ENCODE results near the gene SPATA45.
"Not testable (repeated sequence)": the region's sequence is repeated elsewhere in the genome, so short reads cannot be mapped to it uniquely, and the experiment has no call there.

The SPATA45 gene

GRCh38 chr1:212847549-212847948 is at the start of gene SPATA45:
SPATA45 (minus strand) TSS chr1:212847649; CDS start chr1:212836149, 11,500 bp downstream.
- DNase-seq (ENCODE audit: low read depth) = no peak

- DNase-seq (ENCODE audit: low read depth) = no peak
Observed at GRCh38 chr1:212892108-212892507, 44.7 kb upstream of the SPATA45 start.

DNA sequence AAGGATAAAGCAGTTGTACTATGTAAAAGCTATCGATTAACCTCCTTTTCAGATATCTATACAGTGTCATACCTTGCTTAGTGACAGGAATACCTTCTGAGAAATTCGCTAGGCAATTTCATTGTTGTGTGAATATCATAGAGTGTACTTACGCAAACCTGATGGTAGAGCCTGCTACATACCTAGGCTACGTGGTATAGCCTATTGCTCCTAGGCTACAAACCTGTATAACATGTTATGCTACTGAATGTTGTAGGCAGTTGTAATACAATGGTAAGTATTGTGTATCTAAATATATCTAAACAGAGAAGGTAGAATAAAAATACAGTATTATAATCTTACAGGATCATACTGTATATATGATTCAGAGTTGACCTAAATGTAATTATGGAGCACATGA is 37.1 kb upstream of the SPATA45 start:
- DNase-seq (ENCODE audit: low read depth) = no peak

DNA sequence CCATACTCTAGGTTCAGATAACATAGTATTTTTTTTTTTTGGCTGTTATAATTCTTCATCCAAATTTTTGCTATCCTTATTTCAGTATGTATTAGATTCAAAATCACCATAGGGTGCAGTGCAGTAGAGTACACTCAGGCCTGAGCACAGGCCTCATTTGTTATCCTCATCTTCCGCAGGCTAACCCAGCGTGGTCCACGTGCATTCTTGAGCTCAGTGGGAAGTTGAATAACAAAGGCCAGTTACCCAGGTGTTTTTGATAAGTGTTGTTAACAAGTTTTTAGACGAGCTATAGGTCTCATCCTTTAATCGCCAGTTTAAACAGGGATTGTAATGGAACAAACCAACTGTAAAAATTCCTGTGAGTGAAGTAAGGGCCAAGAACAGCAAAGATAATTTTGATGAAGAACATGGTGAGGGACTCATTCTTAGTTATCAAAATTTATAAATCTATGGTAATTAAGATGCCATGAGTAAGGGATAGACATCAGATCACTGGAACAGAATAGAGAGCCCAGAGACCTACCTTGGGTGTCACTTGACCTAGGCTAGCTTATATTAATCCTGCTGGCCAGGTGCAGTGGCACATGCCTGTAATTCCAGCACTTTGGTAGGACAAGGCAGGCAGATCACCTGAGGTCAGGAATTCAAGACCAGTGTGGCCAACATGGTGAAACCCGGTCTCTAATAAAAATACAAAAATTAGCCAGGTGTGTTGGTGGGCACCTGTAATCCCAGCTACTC is 32.7 kb upstream of the SPATA45 start:
- DNase-seq (ENCODE audit: low read depth) = no peak

- no peak for DNase-seq (ENCODE audit: low read depth)
Observed at GRCh38 chr1:212878418-212878817, 31.0 kb upstream of the SPATA45 start.

- DNase-seq (ENCODE audit: low read depth) = no peak
Observed at GRCh38 chr1:212873518-212873917, 26.1 kb upstream of the SPATA45 start.

GRCh38 chr1:212871976-212872375 is 24.5 kb upstream of the SPATA45 start:
- no peak for DNase-seq (ENCODE audit: low read depth)

- DNase-seq (ENCODE audit: low read depth) = no peak
Observed at GRCh38 chr1:212867192-212867591, 19.7 kb upstream of the SPATA45 start.

GRCh38 chr1:212864201-212864600 is 16.8 kb upstream of the SPATA45 start:
- no peak for DNase-seq (ENCODE audit: low read depth)

GRCh38 chr1:212863345-212863744 is 15.9 kb upstream of the SPATA45 start:
- DNase-seq (ENCODE audit: low read depth) = not testable (repeated sequence)

- no peak for DNase-seq (ENCODE audit: low read depth)
Observed at GRCh38 chr1:212862111-212862690, 14.8 kb upstream of the SPATA45 start.

DNA sequence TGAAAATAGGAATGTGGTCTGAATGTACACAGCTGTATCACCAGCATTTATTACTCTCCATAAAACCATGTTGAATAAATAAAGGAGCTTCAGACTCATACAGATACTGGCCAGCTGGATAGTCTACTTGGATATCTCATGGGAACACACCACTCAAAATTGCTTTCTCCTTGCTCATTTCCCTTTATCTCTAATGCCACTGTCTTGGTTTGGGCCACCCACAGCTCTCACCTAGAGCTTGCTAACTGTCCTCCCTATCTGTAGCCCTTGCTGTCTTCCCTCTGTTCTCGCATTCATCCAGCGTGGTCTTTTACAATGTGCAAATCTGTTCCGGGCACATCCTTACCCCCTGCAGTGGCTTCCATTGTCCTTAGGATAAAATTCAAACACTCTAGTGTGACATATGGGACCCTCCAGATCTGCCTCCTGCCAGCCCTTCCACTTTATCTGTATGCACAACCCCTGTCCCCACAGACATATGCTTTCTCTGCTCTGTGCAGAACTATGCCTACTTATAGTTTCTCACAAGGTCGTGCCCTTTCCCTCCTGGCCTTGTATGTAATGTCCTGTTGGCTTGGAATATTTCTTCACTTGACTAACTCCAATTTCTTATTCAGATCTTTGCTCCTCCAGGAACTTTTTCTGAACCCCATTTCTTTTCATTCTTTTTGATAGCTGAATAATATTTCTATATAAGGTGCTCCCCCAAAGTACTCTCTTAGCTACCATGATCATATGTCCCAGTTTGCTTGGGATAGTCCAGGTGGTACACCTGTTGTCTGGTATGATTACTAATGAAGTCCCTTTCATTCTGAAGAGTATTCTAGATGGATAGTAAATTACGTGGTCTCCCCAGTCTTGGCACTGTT is 13.5 kb upstream of the SPATA45 start:
- DNase-seq (ENCODE audit: low read depth) = peak; percentile 27

DNA sequence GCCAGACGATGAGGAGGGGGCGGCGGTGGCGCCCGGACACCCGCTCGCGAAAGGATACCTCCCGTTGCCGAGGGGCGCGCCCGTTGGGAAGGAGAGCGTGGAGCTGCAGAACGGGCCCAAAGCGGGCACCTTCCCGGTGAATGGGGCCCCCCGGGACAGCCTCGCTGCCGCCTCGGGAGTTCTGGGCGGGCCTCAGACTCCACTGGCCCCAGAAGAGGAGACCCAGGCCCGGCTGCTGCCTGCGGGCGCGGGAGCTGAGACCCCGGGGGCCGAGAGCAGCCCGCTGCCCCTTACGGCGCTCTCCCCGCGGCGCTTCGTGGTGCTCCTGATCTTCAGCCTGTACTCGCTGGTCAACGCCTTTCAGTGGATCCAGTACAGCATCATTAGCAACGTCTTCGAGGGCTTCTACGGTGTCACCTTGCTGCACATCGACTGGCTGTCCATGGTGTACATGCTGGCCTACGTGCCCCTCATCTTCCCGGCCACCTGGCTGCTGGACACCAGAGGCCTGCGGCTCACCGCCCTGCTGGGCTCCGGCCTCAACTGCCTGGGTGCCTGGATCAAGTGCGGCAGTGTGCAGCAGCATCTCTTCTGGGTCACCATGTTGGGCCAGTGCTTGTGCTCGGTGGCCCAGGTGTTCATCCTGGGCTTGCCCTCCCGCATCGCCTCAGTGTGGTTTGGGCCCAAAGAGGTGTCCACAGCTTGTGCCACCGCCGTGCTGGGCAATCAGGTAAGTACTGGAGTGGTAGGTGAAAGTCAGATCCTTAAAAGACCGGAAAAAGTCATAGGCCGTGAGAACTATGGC is 11.2 kb upstream of the SPATA45 start:
- peak; percentile 50 for DNase-seq (ENCODE audit: low read depth)

DNA sequence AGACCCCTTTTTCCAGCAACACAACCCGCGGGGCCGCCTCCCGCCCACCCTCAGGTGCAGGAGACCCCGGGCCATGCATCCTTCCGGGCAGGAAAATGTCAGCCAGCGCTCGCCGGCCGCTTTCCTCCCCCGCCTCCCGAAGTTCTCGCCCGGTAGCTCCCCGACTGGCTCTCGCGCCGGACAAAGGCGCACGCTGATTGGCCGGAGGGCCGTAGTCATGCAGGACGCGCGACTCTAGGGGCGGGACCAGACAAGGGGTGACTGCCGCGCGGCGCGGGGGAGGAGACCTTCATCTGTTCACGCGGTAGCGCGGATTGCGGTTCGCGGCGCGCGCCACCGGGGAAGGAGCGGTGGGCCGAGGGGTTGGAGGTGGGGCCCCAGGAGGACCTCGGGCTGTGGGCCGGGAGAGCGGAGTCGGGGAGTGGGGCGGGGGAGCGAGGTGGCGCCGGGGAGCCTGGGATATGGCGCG is 10.6 kb upstream of the SPATA45 start, which contains the start of gene FLVCR1:
TSS of gene FLVCR1 (plus strand) at position 284 of the 469 bp plus-strand sequence. CDS start at position 462, 178 bp downstream.
- peak; percentile 97 for DNase-seq (ENCODE audit: low read depth)

DNA sequence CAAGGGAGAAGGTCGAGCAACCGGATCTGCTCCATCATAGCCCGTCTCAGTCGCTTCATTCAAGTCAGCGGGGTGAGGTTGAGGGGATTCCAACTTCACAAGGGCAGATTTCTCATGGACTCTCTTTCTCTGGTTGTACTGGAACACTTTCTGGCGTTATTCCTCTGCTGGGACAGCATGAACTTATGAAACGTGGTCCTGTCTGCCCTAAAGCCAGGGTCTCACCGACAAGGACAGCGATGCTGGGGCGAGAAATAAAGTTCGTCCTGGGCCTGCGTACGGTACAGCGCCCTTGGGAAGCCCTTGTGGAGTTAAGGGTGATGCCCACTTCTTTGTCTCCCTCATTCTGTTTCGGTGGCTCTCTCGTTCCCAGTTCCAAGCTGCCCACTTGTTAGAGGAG is 9.3 kb upstream of the SPATA45 start:
- no peak for DNase-seq (ENCODE audit: low read depth)

DNA sequence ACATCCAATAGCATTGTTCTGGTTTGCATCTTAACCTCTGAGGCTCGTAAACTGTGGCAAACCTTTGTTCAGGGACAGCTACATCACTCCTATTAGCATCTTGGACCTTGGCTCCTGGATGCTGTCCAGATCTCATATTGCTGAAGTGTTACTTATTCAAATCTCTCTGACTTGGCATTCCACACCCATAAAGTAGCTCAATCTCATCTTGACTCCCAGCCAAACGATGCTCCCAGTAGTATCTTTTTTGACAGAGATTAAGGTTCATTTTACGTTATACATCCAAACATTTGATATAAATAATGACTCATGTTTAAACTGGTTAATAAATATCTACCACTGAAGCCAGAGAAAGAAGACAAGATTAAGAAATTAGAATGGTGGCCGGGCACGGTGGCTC is 6.2 kb upstream of the SPATA45 start:
- DNase-seq (ENCODE audit: low read depth) = no peak

- DNase-seq (ENCODE audit: low read depth) = no peak
Observed at GRCh38 chr1:212852105-212852688, 4.7 kb upstream of the SPATA45 start.

DNA sequence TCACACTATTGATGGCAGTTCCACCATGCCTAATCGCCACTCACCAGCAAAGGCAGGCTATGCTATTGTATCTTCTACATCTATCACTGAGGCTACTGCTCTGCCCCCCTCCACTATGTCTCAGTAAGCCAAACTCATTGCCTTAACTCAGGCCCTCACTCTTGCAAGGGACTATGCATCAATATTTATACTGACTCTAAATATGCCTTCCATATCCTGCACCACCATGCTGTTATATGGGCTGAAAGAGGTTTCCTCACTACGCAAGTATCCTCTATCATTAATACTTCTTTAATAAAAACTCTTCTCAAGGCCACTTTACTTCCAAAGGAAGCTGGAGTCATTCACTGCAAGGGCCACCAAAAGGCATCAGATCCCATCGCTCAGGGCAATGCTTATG is 2.9 kb downstream of the SPATA45 start:
- DNase-seq (ENCODE audit: low read depth) = not testable (repeated sequence)

DNA sequence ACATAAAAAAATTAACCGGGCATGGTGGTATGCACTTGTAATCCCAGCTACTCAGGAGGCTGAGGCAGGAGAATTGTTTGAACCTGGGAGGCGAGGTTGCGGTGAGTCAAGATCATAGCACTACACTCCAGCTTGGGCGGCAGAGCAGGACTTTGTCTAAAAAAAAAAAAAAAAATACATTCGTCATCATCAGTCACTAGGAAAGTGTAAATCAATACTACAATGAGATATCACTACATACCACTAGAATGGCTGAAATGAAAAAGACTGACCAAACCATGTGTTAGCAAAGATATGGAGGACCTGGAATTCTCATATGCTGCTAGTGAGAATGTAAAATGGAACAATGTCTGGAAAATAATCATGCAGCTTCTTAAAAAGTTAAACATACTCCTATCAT is 9.3 kb downstream of the SPATA45 start:
- no peak for DNase-seq (ENCODE audit: low read depth)

- DNase-seq (ENCODE audit: low read depth) = not testable (repeated sequence)
Observed at GRCh38 chr1:212833211-212834207, 13.9 kb downstream of the SPATA45 start.

Measured in ELR (cell line).